GM19438 (cell line): ENCODE results near the gene C22orf23.
"Not testable (repeated sequence)": the region's sequence is repeated elsewhere in the genome, so short reads cannot be mapped to it uniquely, and the experiment has no call there.

Source experiments
- ATAC-seq: cut with Tn5 transposase; IDR thresholded peaks from one replicate; pipeline ENCODE4 v1.9.1; 2021; ENCODE audit warnings: low read depth; ENCODE audit not compliant: unreplicated experiment

The C22orf23 gene

DNA sequence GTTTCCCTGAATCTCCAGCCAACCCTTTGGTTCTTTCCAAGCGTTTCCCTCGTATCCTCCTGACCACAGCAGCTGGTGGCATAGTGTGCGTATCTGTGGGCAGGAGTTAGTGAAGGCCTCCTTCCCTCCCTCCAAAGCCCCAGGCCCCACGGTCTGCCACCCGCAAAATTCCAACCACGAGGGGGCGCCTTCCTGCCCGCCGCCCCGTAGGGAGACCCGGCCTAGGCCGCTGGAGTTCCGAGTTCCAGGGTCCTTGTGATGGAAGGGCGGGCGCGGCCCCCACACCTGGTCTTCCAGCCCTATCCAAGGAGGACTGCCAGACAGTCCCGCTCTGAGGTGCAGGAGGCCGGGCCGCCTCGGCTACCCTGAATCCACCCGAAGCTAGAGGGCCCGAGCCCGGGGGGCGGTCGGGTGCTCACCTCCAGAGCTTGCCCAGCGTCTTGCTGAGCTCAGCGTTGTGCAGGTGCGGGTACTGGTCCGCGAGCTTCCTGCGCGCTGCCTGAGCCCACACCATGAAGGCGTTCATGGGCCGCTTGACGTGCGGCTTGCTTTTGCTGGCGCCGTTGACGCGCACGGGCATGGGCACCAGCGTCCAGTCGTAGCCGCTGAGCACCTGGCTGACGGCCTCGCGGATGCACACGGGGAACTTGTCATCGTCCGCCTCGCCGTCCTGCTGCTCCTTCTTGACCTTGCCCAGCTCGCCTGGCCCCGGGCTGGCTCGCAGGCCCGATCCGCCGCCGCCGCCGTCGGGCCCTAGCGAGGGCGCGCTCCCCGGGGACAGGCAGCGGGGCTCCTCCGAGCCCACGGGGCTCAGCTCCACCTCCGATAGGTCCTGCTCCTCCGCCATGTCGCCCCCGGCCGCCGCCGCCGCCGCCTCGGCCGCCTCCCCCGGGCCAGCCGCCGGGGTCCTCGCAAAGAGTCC is 29.8 kb upstream of the C22orf23 start:
- ATAC-seq = no peak

- no peak for ATAC-seq
Measured at GRCh38 chr22:37982151-37982785, 28.9 kb upstream of the C22orf23 start.

DNA sequence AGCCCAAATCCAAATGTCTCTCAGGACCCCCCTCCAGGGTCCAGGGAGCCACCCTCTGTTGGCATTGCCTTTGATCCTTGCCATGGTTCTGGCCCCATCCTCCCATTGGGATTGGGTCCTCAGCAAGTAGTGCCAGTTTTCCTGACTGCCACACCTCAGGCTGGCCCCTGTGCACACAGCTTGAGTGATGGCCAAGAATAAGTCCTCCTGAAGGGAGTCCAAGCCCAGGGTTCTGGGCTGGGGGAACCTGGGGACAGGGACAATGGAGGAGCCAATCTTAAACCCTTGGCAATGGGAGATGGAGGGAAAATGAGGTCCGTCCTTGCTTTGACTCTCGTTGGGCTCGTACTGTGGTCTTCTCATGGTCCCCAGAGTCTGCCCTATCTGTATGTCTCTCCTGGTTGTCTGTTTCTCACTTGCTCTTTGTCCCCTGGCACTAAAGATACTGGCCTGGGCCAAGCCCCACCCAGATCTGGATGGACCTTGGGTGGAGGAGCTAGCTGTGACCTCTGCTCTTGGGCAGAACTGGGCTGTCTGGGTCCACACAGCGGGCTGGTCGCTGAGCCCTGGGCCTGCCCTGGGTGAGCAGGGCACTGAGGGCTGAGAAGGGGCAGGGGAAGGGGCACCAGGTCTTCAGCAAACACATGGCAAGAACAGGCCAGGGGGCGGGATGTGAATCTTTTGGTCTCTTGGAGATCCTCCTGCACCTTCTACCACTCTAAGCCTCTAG is 28.0 kb upstream of the C22orf23 start:
- no peak for ATAC-seq

DNA sequence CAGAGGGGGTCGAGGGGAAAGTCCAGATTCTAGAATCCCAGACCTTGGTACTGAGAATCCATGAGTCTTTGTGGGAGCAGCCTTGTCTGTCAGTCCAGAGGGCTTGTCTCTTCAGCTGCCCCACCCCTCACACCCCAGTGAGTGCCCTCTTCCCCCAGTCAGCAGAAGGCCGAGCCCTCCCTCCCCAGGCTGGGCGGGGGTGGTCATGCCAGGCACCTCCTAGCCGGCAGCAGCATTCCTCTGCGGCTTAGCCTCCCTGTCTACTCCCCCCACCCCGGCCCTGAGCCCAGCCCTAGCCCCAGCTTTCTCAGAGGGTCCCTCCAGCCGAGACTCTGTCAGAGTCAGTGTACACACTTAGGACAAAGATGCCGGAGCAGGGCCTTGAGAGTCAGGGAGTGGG is 26.4 kb upstream of the C22orf23 start:
- ATAC-seq = no peak

DNA sequence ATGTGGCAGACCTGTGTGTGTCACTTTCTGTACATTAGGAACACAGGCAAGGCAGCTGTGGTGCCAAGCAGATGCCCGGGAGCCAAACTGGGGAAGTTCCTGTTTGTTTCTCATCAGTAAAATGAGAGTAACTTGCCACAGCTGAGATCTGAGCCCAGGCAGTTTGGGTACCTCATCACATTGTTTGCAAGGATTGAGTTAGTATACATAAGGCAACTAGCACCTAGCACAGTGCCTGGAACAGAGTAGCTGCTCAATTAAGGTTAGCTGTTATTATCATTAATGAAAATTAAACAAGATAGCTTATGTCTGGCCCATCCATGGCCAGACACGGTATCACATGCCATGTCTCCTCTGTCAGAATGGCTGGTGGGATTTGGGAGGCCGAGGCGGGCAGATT is 23.1 kb upstream of the C22orf23 start:
- ATAC-seq = no peak

GRCh38 chr22:37976022-37976421 is 22.6 kb upstream of the C22orf23 start:
- ATAC-seq = not testable (repeated sequence)

DNA sequence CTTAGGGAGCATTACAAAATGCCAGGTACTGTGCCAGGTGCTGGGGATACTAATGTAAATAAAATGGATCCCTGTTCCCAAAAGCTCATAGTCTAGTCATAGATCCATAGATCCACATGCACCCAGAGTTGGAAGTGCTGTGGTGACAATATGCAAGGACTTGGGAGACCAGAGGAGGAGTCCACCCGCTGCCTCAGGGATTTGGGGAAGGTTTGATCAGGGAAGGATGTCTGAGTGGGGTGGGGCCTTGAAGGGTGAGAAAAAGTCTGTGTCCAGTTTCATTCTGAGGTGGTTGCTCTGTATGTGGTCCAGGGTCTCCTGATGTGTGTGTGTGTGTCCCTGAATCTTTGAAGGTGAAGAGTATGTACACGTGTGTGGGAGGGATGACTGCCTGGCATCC is 21.8 kb upstream of the C22orf23 start:
- no peak for ATAC-seq

GRCh38 chr22:37973271-37974170 is 20.1 kb upstream of the C22orf23 start:
- no peak for ATAC-seq

GRCh38 chr22:37972527-37972926 is 19.1 kb upstream of the C22orf23 start:
- no peak for ATAC-seq

- ATAC-seq = no peak
Measured at GRCh38 chr22:37971475-37972434, 18.4 kb upstream of the C22orf23 start.

- no peak for ATAC-seq
Measured at GRCh38 chr22:37970864-37971263, 17.5 kb upstream of the C22orf23 start.

DNA sequence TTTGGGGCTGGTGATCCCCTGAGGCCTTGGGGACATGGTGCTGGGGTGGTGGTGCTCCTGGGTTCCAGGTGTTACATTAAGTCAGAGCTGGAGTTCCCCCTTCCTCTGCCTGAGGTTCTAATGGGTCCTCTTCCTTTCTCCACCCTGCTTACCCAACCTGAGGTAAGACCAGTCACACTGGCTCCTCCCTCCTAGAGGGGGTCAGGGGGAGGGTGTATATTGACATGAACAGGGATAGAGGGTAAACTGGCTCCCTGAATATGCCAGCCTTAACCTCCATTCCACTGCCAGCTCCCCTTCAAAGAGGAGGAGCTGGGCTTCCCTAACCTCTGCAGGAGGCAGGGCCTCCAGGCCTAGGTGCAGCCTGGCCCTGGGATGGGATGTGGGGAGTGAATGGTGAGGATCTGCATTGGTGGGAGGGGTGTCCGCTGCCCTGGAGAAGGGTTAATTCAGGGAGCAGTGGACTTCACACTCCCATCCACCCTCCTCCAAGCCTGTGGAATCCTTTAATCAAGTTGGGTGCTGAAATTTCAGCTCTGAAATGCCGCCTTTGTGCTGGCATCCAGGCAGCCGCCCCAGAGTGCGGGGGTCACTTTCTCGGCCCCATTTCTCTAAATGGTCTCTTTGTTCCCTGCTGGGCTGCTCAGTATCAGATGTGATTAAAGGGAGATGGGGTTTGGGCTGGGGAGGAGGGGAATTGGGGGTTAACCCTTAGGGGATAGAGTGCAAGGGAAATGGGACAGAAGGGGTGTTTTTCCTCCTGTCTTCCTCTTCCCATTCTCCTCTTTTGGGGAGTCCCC is 15.3 kb upstream of the C22orf23 start:
- no peak for ATAC-seq

DNA sequence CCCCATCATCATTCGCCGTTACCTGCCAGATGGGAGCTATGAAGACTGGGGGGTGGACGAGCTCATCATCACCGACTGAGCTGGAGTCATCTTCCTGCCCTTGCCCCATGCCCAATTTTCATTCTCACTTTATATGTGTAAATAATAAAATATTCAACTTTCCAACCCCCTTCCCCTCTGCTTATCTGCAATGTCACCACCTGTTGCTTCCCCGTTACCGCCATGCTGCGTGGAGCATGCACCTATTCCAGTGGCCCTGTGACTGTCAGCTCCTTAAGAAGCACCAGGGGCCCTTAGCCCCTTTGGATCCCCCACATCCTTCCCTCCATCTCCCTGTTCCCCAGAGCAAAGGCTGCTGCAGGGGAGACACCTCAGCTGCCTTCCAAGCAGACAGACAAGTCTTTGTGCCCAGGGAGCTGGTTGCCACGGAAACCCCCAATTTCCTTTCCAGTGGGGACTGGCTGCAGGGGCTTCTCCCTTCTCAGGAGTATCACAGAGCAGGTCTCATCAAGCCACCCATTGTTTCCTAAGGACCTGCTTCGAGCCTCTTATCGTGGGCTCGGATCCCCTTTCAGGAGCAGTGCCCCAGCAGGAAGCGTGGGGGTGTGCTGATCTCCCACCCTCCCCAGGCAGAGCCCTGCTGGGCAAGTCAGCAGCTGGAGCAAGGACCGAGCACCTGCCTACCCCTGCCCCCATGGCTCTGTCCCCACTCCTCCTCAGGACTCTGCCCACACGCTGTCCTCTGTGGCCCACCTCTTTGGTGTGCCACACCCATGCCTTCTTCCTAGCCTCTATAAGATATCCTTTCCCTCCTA is 14.4 kb upstream of the C22orf23 start:
- no peak for ATAC-seq

DNA sequence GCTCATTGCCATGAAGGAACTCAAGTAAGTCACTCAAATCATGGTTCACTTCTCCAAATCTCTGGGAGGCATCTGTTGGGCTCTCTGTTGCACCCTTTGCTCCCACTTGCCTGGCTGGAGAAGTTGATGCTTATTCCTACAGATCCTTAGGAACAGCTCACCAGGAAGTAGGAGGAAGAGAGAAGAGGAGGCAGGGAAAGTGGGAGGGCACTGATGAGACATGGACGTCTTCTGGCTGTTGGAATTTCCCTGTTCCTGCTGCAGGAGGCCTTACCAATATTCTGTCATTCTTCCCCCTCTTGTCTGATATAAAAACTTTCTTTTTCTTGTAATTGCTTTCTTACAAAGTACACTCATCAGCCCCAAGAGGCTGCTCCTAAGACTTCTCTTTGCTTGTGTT is 13.7 kb upstream of the C22orf23 start:
- no peak for ATAC-seq

- no peak for ATAC-seq
Measured at GRCh38 chr22:37965940-37966664, 12.7 kb upstream of the C22orf23 start.

GRCh38 chr22:37961062-37961461 is 7.7 kb upstream of the C22orf23 start:
- no peak for ATAC-seq

- ATAC-seq = no peak
Measured at GRCh38 chr22:37959231-37959825, 5.9 kb upstream of the C22orf23 start.
